ENCODE results near the gene PPRC1.

The PPRC1 gene

DNA sequence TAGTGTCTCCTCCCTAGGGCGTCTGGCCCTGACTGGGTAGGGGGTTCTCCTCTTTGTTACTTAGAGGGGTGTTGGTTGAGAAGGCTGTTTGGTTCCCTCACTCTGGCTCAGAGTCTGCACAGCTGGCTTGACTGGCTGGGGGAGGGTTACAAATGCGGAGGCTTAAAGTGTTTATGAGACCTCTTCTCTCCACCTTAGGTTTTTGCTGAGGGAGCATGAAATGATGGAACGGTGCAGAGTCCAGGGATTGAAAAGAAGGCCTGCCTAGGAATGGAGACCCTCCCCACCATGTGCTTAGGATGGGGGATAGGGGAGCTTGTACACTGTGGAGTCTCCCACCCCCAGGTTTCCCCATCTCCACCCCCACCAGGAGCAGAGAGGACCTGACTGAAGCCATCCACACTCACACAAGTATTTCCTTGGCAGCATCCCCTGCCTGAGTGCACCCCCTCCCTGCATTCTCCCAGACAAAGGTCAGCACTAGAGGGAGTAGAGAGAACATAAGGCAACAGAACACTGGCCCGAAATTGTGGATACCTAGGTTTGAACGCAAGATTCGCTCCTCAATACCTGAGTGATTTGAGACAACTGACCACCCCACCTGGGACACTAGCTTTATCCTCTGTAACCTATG is 11.0 kb upstream of the PPRC1 start:
- Histone ChIP-seq H4K20me1 (ENCODE audit: insufficient read depth, low read length) (no peaks in the 10 kb centered on the region), H3K36me3 (replicated peaks; ENCODE audit: low read depth, low read length) (no peaks in the 10 kb centered on the region), H2AFZ (ENCODE audit: low read depth, low read length) (no peak overlapping the region), H3K9me3 (ENCODE audit: insufficient read depth, low read length) (no peaks in the 10 kb centered on the region), H3K4me3 (ENCODE audit: low read length) (peak overlapping the region; percentile 97), H3K9ac (ENCODE audit: low read length) (no peak overlapping the region), H3K79me2 (ENCODE audit: low read length) (peaks cover 36% of the 10 kb centered on the region), H3K27ac (ENCODE audit: low read length) (no peak overlapping the region), H3K4me2 (ENCODE audit: low read length) (peak overlapping the region; percentile 99; the same call in 1 of the 2 replicates), H3K27me3 (ENCODE audit: low read depth, low read length) (no peaks in the 10 kb centered on the region), H3K4me1 (ENCODE audit: low read length) (peaks cover 29% of the 10 kb centered on the region)
- TF ChIP-seq EZH2phosphoT487 (IDR thresholded peaks at IDR 0.05; ENCODE audit: low read depth): no peak
- TF ChIP-seq, protein P1, sequence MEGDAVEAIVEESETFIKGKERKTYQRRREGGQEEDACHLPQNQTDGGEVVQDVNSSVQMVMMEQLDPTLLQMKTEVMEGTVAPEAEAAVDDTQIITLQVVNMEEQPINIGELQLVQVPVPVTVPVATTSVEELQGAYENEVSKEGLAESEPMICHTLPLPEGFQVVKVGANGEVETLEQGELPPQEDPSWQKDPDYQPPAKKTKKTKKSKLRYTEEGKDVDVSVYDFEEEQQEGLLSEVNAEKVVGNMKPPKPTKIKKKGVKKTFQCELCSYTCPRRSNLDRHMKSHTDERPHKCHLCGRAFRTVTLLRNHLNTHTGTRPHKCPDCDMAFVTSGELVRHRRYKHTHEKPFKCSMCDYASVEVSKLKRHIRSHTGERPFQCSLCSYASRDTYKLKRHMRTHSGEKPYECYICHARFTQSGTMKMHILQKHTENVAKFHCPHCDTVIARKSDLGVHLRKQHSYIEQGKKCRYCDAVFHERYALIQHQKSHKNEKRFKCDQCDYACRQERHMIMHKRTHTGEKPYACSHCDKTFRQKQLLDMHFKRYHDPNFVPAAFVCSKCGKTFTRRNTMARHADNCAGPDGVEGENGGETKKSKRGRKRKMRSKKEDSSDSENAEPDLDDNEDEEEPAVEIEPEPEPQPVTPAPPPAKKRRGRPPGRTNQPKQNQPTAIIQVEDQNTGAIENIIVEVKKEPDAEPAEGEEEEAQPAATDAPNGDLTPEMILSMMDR (IDR thresholded peaks at IDR 0.05; ENCODE audit: low read depth, low read length): no peak

DNA sequence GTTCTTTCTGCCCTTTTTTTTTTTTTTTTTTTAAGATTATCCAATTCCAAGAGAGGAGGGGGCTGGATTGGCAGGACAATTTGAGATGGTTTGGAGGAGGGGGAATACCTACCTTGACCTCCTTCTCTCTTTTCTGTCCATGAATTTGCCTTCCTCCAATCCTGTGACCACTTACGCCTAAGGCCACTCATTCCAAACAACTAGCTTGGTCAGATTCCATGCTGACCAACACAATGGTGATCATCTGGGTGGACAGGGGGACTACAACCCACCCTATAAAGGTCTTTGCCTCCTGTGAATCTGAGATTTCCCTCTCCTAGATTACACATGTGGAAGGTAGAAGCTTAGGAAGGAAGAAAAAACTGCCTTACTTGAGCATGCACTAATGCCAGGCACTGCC is 10.4 kb upstream of the PPRC1 start:
- Histone ChIP-seq H3K79me2 (ENCODE audit: low read length) (peaks cover 30% of the 10 kb centered on the region), H3K9ac (ENCODE audit: low read length) (no peak overlapping the region), H3K27me3 (ENCODE audit: low read depth, low read length) (no peaks in the 10 kb centered on the region), H4K20me1 (ENCODE audit: insufficient read depth, low read length) (no peaks in the 10 kb centered on the region), H3K4me2 (ENCODE audit: low read length) (no peak overlapping the region), H3K27ac (ENCODE audit: low read length) (no peak overlapping the region), H2AFZ (ENCODE audit: low read depth, low read length) (no peak overlapping the region), H3K4me3 (ENCODE audit: low read length) (no peak overlapping the region), H3K9me3 (ENCODE audit: insufficient read depth, low read length) (no peaks in the 10 kb centered on the region), H3K4me1 (ENCODE audit: low read length) (peaks cover 23% of the 10 kb centered on the region), H3K36me3 (replicated peaks; ENCODE audit: low read depth, low read length) (no peaks in the 10 kb centered on the region)
- no peak for TF ChIP-seq EZH2phosphoT487 (IDR thresholded peaks at IDR 0.05; ENCODE audit: low read depth)
- TF ChIP-seq, protein P1 (IDR thresholded peaks at IDR 0.05; ENCODE audit: low read depth, low read length): no peak

DNA sequence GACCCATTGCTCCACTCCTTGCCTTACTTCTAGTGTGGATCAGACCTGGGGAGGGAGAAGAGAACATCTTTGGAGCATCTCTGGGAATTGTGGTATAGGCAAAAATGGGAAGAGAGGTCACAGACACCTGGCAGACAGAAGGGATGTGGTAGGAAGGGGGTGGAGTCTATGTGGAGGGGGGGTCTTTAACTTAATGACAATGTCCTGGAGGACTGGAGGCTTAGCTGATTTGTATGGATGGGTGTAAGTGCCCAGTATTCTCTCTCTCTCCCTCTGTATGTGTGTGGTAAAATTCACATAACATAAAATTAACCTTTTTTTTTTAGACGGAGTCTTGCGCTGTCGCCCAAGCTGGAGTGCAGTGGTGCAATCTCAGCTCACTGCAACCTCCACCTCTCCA is 9.6 kb upstream of the PPRC1 start:
- Histone ChIP-seq H3K4me2 (ENCODE audit: low read length) (no peak overlapping the region), H3K9me3 (ENCODE audit: insufficient read depth, low read length) (no peaks in the 10 kb centered on the region), H4K20me1 (ENCODE audit: insufficient read depth, low read length) (no peaks in the 10 kb centered on the region), H3K27ac (ENCODE audit: low read length) (no peak overlapping the region), H2AFZ (ENCODE audit: low read depth, low read length) (no peak overlapping the region), H3K4me3 (ENCODE audit: low read length) (no peak overlapping the region), H3K4me1 (ENCODE audit: low read length) (peaks cover 15% of the 10 kb centered on the region), H3K27me3 (ENCODE audit: low read depth, low read length) (no peaks in the 10 kb centered on the region), H3K36me3 (replicated peaks; ENCODE audit: low read depth, low read length) (no peaks in the 10 kb centered on the region), H3K79me2 (ENCODE audit: low read length) (peaks cover 23% of the 10 kb centered on the region), H3K9ac (ENCODE audit: low read length) (no peak overlapping the region)
- no peak for TF ChIP-seq EZH2phosphoT487 (IDR thresholded peaks at IDR 0.05; ENCODE audit: low read depth)
- TF ChIP-seq, protein P1 (IDR thresholded peaks at IDR 0.05; ENCODE audit: low read depth, low read length): no peak

DNA sequence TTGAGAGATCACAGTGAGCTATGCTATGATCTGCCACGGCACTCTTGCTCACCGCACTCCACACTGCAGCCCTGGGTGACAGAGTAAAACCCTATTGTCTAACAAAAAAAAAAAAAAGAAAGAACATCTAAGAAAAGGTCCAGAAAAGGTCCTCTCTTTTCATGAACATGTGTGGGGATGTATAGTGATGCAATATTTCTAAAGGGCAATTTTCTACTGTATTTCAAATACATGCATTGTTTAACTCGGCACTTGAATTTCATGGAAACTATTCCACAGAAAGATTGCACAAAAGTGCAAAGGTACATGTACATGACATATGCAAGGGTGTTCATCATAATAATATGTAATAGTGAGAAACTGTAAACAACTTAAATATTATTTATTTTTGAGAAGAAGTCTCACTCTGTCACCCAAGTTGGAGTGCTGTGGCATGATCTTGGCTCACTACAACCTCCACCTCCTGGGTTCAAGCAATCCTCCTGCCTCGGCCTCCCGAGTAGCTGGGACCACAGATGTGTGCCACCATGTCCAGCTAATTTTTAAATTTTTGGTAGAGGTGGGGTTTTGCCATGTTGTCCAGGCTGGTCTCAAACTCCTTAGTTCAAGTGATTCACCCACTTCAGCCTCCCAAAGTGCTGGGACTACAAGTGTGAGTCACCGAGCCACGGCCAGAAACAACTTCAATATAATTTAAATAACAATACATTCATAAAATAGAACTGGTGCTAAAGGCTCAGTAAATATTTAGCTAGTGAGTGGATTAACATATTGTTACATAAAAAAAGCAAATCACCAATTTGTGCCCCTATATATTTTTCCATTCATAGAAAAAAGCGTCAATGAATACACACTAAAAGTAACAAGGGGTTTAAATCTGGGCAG is 1.3 kb upstream of the PPRC1 start:
- Histone ChIP-seq H3K9ac (ENCODE audit: low read length) (peak overlapping the region; percentile 95), H3K36me3 (replicated peaks; ENCODE audit: low read depth, low read length) (peaks cover 15% of the 10 kb centered on the region), H3K4me2 (ENCODE audit: low read length) (peak overlapping the region; percentile 91), H2AFZ (ENCODE audit: low read depth, low read length) (no peak overlapping the region), H3K79me2 (ENCODE audit: low read length) (peaks cover 43% of the 10 kb centered on the region), H3K27me3 (ENCODE audit: low read depth, low read length) (no peaks in the 10 kb centered on the region), H4K20me1 (ENCODE audit: insufficient read depth, low read length) (peaks cover 21% of the 10 kb centered on the region), H3K4me1 (ENCODE audit: low read length) (peaks cover 43% of the 10 kb centered on the region), H3K4me3 (ENCODE audit: low read length) (peak overlapping the region; percentile 100), H3K9me3 (ENCODE audit: insufficient read depth, low read length) (no peaks in the 10 kb centered on the region), H3K27ac (ENCODE audit: low read length) (peak overlapping the region; percentile 78; the same call in 1 of the 2 replicates)
- TF ChIP-seq EZH2phosphoT487 (IDR thresholded peaks at IDR 0.05; ENCODE audit: low read depth): no peak
- TF ChIP-seq, protein P1 (IDR thresholded peaks at IDR 0.05; ENCODE audit: low read depth, low read length): no peak

Measured in OCI-LY3 (cell line).